Chondrocyte (in vitro differentiated cells): ENCODE data around the gene EPDR1. TPM values are rescaled to one million over a fixed set of nuclear protein-coding genes. Genes with fewer than 3 reads are reported as not detected.

Experiments used
- DNase-seq: peaks from one replicate; pipeline ENCODE4 v3.0.0; 2021; ENCODE audit warnings: mixed read lengths, low spot score
- H3K27ac Mint-ChIP-seq: one replicate; pipeline ENCODE4 v1.8.0; 2021; ENCODE audit warnings: mild to moderate bottlenecking, moderate library complexity, mixed read lengths; ENCODE audit not compliant: unreplicated experiment
- H3K27me3 Mint-ChIP-seq: 2 replicates; pipeline ENCODE4 v1.8.0; 2021; ENCODE audit warnings: low read depth, mixed read lengths
- H3K36me3 Mint-ChIP-seq: 2 replicates; pipeline ENCODE4 v1.8.0; 2021; ENCODE audit warnings: low read depth, mixed read lengths
- H3K4me1 Mint-ChIP-seq: 2 replicates; pipeline ENCODE4 v1.8.0; 2021; ENCODE audit warnings: low read depth, mild to moderate bottlenecking, mixed read lengths
- H3K4me3 Mint-ChIP-seq: one replicate; pipeline ENCODE4 v1.8.0; 2021; ENCODE audit warnings: mild to moderate bottlenecking, moderate library complexity, mixed read lengths; ENCODE audit not compliant: unreplicated experiment
- H3K9me3 Mint-ChIP-seq: 2 replicates; pipeline ENCODE4 v1.8.0; 2021; ENCODE audit warnings: low read depth, mixed read lengths
- CTCF ChIP-seq: fragments of 200-600 bp; sonication (generic); IDR thresholded peaks from 2 replicates; pipeline ENCODE4 v1.5.0; 2021; ENCODE audit warnings: antibody characterized with exemption, mild to moderate bottlenecking, moderate library complexity
- total RNA-seq: library from RNA; stranded (reverse); gene quantifications from 3 replicates; pipeline ENCODE4 v1.2.1, GENCODE V29; 2021

Gene EPDR1
- total RNA-seq, 1 donor from 2014 or later: 28.9 TPM

DNA sequence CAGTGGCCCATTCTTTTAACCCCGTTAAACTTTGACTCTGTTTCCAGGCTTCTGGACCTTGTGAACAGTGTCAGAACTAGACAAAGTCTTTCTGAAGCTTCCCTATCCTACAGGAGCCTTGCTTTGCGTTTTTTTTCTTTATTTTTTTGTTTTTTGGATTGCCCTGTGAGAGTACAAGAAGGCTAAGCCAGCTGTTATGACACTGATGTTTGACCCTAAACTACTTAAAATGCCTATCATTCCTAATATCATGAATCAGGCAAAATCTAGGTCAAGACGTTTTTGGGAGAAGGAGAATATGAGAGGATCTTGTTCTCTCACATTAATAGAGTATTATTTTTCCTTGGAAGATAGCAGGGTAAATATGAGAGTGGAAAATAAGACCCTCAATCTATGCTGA, 79.8 kb downstream of the EPDR1 start:
- peaks cover 35% of the 10 kb centered on the region for H3K4me1 Mint-ChIP-seq
- peaks cover 9% of the 10 kb centered on the region for H3K9me3 Mint-ChIP-seq
- H3K27ac Mint-ChIP-seq: peak overlapping the region; percentile 3
- DNase-seq: no peak
- H3K27me3 Mint-ChIP-seq: no peaks in the 10 kb centered on the region
- TF ChIP-seq CTCF: no peak
- H3K36me3 Mint-ChIP-seq: no peaks in the 10 kb centered on the region
- H3K4me3 Mint-ChIP-seq: no peak overlapping the region

Other genes with a start within 250 kb of the EPDR1 start
- gene GPR141, start 236.9 kb upstream of the EPDR1 start, total RNA-seq: not detected in 3 replicates
- gene NME8, start 72.0 kb upstream of the EPDR1 start, total RNA-seq: not detected in 3 replicates
- 0.25 to 0.75 TPM (median 0.41 TPM) in 3 replicates for gene SFRP4, start 3.8 kb upstream of the EPDR1 start, total RNA-seq